ENCODE results near the gene C16orf92. TPM values are rescaled to one million over a fixed set of nuclear protein-coding genes. Genes with fewer than 3 reads are reported as not detected.

C16orf92 gene
- total RNA-seq, 4 donors from 2014 or later: not detected

GRCh38 chr16:30060836-30061554 is 38.0 kb downstream of the C16orf92 start:
- Histone ChIP-seq H3K9me3 (no peaks in the 10 kb centered on the region), H3K36me3 (no peaks in the 10 kb centered on the region), H3K4me1 (peaks cover 14 to 40% (median 37%) of the 10 kb centered on the region in 4 donors), H3K27ac (replicated peaks in 1 of 4) (peak overlapping the region in 3 of 4 donors; percentile 58 to 100 (median 62)), H3K27me3 (no peaks in the 10 kb centered on the region), H3K4me3 (no peak overlapping the region)
- WGBS: 58% methylated on average over 2 of the region's 2 CpGs
- DNase-seq (ENCODE audit: extremely low spot score): no peak
- no peak for TF ChIP-seq POLR2AphosphoS5 (IDR thresholded peaks at IDR 0.05)
- no peak for TF ChIP-seq EP300 (IDR thresholded peaks at IDR 0.05)
- no peak for TF ChIP-seq CTCF (IDR thresholded peaks at IDR 0.05)
- TF ChIP-seq POLR2A (IDR thresholded peaks at IDR 0.05; ENCODE audit: low read depth): no peak
- intact Hi-C loops (cut with DNase I): no loop called here

GRCh38 chr16:30063278-30063892 is 40.4 kb downstream of the C16orf92 start:
- Histone ChIP-seq H3K4me1 (peaks cover 32 to 61% (median 57%) of the 10 kb centered on the region in 4 donors), H3K4me3 (peak overlapping the region; percentile 75 to 99 (median 92)), H3K9me3 (no peaks in the 10 kb centered on the region), H3K27me3 (no peaks in the 10 kb centered on the region), H3K27ac (replicated peaks in 1 of 4) (peak overlapping the region; percentile 98 to 100 (median 99)), H3K36me3 (peaks cover 10 to 17% (median 15%) of the 10 kb centered on the region in 4 donors)
- TF ChIP-seq CTCF (IDR thresholded peaks at IDR 0.05) (no peak), EP300 (IDR thresholded peaks at IDR 0.05) (no peak), POLR2AphosphoS5 (IDR thresholded peaks at IDR 0.05) (no peak), POLR2A (IDR thresholded peaks at IDR 0.05; ENCODE audit: low read depth) (no peak)
- intact Hi-C loops (cut with DNase I): no loop called here
- DNase-seq (ENCODE audit: extremely low spot score): no peak
- 45% methylated on average over 12 of the region's 12 CpGs for WGBS

GRCh38 chr16:30063893-30064728 is 41.1 kb downstream of the C16orf92 start:
- peak; percentile 96 for DNase-seq (ENCODE audit: extremely low spot score)
- WGBS: 3% methylated on average over 23 of the region's 27 CpGs

GRCh38 chr16:30064729-30065101 is 41.7 kb downstream of the C16orf92 start:
- intact Hi-C loops (cut with DNase I): no loop called here
- Histone ChIP-seq H3K36me3 (peaks cover 23 to 31% (median 28%) of the 10 kb centered on the region in 4 donors), H3K4me1 (peaks cover 46 to 72% (median 69%) of the 10 kb centered on the region in 4 donors), H3K27me3 (no peaks in the 10 kb centered on the region), H3K4me3 (peak overlapping the region; percentile 75 to 99 (median 92)), H3K9me3 (no peaks in the 10 kb centered on the region), H3K27ac (replicated peaks in 1 of 4) (peak overlapping the region; percentile 98 to 100 (median 99))
- WGBS: 0% methylated on average over 7 of the region's 25 CpGs
- TF ChIP-seq POLR2AphosphoS5 (IDR thresholded peaks at IDR 0.05) (peak in 1 of 2 donors; percentile 2), CTCF (IDR thresholded peaks at IDR 0.05) (no peak), EP300 (IDR thresholded peaks at IDR 0.05) (no peak)
- DNase-seq (ENCODE audit: extremely low spot score): no peak

More at GRCh38 chr16:30063893-30064728, 41.1 kb downstream of the C16orf92 start:
- H3K4me1 ChIP-seq: peaks cover 40 to 68% (median 64%) of the 10 kb centered on the region in 4 donors
- no peaks in the 10 kb centered on the region for H3K27me3 ChIP-seq
- H3K4me3 ChIP-seq: peak overlapping the region; percentile 75 to 99 (median 92)
- TF ChIP-seq EP300 (IDR thresholded peaks at IDR 0.05) (no peak), POLR2AphosphoS5 (IDR thresholded peaks at IDR 0.05) (peak; percentile 76 to 84), CTCF (IDR thresholded peaks at IDR 0.05) (peak; percentile 37 to 67 (median 49)), POLR2A (IDR thresholded peaks at IDR 0.05; ENCODE audit: low read depth) (peak; percentile 44)
- peaks cover 17 to 25% (median 22%) of the 10 kb centered on the region in 4 donors for H3K36me3 ChIP-seq
- peak overlapping the region; percentile 98 to 100 (median 99) for H3K27ac ChIP-seq (replicated peaks in 1 of 4)
- no peaks in the 10 kb centered on the region for H3K9me3 ChIP-seq
- intact Hi-C loops (cut with DNase I): no loop called here

All from esophagus muscularis mucosa (tissue), 4 donors.